Superior temporal gyrus (tissue), 1 donor: ENCODE measurements around the gene NCAM1.

Experiments
- DNase-seq: peaks from one replicate; pipeline ENCODE4 v3.0.0-alpha.2; 2016; ENCODE audit errors: extremely low spot score

NCAM1 gene

GRCh38 chr11:113131036-113131775 is 170.0 kb downstream of the NCAM1 start:
- DNase-seq = no peak

- DNase-seq = no peak
Measured at GRCh38 chr11:113133071-113133470, 171.9 kb downstream of the NCAM1 start.

GRCh38 chr11:113134626-113135025 is 173.4 kb downstream of the NCAM1 start:
- no peak for DNase-seq

- peak; percentile 74 for DNase-seq
Measured at GRCh38 chr11:113137713-113138529, 176.7 kb downstream of the NCAM1 start.

GRCh38 chr11:113138731-113139130 is 177.5 kb downstream of the NCAM1 start:
- no peak for DNase-seq

- DNase-seq = no peak
Measured at GRCh38 chr11:113141010-113141409, 179.8 kb downstream of the NCAM1 start.

GRCh38 chr11:113142508-113142907 is 181.3 kb downstream of the NCAM1 start:
- peak; percentile 72 for DNase-seq

- peak; percentile 95 for DNase-seq
Measured at GRCh38 chr11:113147249-113147648, 186.0 kb downstream of the NCAM1 start.

- no peak for DNase-seq
Measured at GRCh38 chr11:113148076-113148475, 186.9 kb downstream of the NCAM1 start.

- DNase-seq = no peak
Measured at GRCh38 chr11:113148652-113149051, 187.4 kb downstream of the NCAM1 start.

- DNase-seq = no peak
Measured at GRCh38 chr11:113151521-113151920, 190.3 kb downstream of the NCAM1 start.

- DNase-seq = no peak
Measured at GRCh38 chr11:113152500-113152899, 191.3 kb downstream of the NCAM1 start.

- DNase-seq = no peak
Measured at GRCh38 chr11:113153847-113154246, 192.6 kb downstream of the NCAM1 start.

GRCh38 chr11:113159988-113160807 is 199.0 kb downstream of the NCAM1 start:
- peak; percentile 24 for DNase-seq

GRCh38 chr11:113160808-113161124 is 199.5 kb downstream of the NCAM1 start:
- peak; percentile 52 for DNase-seq

GRCh38 chr11:113161711-113162591 is 200.7 kb downstream of the NCAM1 start:
- peak; percentile 37 for DNase-seq

GRCh38 chr11:113162592-113162962 is 201.4 kb downstream of the NCAM1 start:
- peak; percentile 88 for DNase-seq

- DNase-seq = peak; percentile 49
Measured at GRCh38 chr11:113163291-113164030, 202.2 kb downstream of the NCAM1 start.

GRCh38 chr11:113166280-113166679 is 205.1 kb downstream of the NCAM1 start:
- no peak for DNase-seq

- DNase-seq = peak; percentile 71
Measured at GRCh38 chr11:113167599-113167998, 206.4 kb downstream of the NCAM1 start.
